Ishikawa (cell line): ENCODE data around the gene LCLAT1.

Source experiments
- CEBPB ChIP-seq: IDR thresholded peaks from 2 replicates; pipeline ENCODE4 v1.6.1; 2012
- CREB1 ChIP-seq: IDR thresholded peaks from 2 replicates; pipeline ENCODE4 v1.6.1; 2012; ENCODE audit warnings: low read depth
- EGR1 ChIP-seq: IDR thresholded peaks from 2 replicates; pipeline ENCODE4 v1.6.1; 2012
- EP300 ChIP-seq: IDR thresholded peaks from 2 replicates; pipeline ENCODE4 v1.6.1; 2012; ENCODE audit warnings: borderline replicate concordance
- FOXM1 ChIP-seq: IDR thresholded peaks from 2 replicates; pipeline ENCODE4 v1.6.1; 2012; ENCODE audit warnings: low read depth, borderline replicate concordance
- YY1 ChIP-seq: IDR thresholded peaks from 2 replicates; pipeline ENCODE4 v1.6.1; 2012; ENCODE audit warnings: low read depth
- TF ChIP-seq, protein P1 (sequence below): IDR thresholded peaks from 2 replicates; pipeline ENCODE4 v1.6.1; 2012
- TF ChIP-seq, protein P2 (sequence below): IDR thresholded peaks from 2 replicates; pipeline ENCODE4 v1.6.1; 2012; ENCODE audit warnings: low read depth, mild to moderate bottlenecking
- TF ChIP-seq, protein P3 (sequence below): IDR thresholded peaks from 2 replicates; pipeline ENCODE4 v1.6.1; 2012

DNA sequence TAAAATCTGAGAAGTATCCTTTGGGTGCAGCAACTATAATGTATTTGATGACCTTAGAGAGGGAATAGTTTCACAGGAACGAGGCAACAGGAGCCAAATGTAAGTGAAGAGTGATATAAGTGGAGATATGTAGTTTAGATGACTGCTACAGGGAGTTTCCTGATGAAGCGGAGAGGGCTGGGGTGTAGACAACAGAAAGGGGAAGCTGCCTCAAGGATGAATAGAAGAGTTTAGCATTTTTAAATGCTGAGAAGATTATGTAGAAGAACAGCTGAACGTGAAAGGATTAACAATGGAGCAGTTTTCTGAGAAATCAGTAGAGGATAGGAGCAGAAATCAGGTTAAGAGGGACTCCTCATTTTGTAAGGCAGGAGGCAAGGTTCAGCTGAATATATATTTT, 133.3 kb downstream of the LCLAT1 start:
- TF ChIP-seq CEBPB = no peak
- no peak for TF ChIP-seq FOXM1
- TF ChIP-seq, protein P1, sequence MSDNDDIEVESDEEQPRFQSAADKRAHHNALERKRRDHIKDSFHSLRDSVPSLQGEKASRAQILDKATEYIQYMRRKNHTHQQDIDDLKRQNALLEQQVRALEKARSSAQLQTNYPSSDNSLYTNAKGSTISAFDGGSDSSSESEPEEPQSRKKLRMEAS = no peak
- no peak for TF ChIP-seq EGR1
- TF ChIP-seq, protein P2, sequence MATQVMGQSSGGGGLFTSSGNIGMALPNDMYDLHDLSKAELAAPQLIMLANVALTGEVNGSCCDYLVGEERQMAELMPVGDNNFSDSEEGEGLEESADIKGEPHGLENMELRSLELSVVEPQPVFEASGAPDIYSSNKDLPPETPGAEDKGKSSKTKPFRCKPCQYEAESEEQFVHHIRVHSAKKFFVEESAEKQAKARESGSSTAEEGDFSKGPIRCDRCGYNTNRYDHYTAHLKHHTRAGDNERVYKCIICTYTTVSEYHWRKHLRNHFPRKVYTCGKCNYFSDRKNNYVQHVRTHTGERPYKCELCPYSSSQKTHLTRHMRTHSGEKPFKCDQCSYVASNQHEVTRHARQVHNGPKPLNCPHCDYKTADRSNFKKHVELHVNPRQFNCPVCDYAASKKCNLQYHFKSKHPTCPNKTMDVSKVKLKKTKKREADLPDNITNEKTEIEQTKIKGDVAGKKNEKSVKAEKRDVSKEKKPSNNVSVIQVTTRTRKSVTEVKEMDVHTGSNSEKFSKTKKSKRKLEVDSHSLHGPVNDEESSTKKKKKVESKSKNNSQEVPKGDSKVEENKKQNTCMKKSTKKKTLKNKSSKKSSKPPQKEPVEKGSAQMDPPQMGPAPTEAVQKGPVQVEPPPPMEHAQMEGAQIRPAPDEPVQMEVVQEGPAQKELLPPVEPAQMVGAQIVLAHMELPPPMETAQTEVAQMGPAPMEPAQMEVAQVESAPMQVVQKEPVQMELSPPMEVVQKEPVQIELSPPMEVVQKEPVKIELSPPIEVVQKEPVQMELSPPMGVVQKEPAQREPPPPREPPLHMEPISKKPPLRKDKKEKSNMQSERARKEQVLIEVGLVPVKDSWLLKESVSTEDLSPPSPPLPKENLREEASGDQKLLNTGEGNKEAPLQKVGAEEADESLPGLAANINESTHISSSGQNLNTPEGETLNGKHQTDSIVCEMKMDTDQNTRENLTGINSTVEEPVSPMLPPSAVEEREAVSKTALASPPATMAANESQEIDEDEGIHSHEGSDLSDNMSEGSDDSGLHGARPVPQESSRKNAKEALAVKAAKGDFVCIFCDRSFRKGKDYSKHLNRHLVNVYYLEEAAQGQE = no peak
- no peak for TF ChIP-seq CREB1
- TF ChIP-seq, protein P3, sequence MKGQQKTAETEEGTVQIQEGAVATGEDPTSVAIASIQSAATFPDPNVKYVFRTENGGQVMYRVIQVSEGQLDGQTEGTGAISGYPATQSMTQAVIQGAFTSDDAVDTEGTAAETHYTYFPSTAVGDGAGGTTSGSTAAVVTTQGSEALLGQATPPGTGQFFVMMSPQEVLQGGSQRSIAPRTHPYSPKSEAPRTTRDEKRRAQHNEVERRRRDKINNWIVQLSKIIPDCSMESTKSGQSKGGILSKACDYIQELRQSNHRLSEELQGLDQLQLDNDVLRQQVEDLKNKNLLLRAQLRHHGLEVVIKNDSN = no peak
- TF ChIP-seq EP300 = no peak
- TF ChIP-seq YY1 = no peak
